ENCODE results near the gene POU2F3. TPM values are rescaled to one million over a fixed set of nuclear protein-coding genes. Genes with fewer than 3 reads are reported as not detected.

The POU2F3 gene
- total RNA-seq (2022; extraction: Qiagen RNA extraction), result not detected in 5 replicates

DNA sequence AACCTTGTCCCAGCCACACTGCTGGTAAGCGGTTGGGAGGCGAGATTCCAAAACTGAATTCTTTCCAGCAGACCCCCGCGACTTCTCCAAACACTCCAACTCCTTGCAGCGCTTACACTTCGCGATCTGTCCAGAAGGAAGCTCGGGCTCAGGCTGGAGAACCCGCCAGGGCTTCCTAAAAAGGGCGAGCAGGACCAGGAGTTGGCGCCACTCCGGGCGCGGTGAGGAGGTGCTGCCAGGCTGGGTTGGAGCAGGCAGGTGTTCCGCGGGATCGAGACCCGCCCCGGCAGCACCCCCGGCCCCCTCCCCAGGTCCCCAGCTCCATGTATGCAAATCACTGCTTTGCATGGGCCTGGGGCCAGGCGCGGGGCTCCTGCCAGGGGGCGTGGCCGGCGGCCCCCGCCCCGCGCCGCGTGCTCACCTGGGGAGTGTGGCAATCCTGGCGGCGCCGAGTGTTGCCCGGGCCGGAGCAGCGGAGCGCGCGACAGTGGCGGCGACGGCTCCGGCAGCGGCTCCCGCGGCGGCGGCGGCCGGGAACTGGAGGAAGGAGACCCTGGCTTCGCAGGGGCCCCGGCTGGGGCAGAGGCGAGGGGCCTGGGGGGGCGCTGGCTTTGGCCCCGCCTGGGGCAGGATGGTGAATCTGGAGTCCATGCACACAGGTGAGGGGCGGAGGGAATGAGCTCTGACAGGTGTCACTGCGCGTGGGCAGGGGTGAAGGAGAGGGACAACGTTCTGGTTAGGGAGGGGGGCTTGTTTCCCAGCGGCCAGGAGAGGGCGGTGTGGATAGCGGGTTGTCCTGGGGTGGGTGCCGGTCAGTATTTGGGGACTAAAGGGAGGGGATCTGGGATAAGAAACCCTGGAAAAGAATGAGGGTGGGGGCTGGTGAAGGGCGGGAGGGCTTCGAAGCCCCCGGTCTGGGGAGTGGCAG, at the start of gene POU2F3:
TSS of gene POU2F3 (plus strand) at position 428 of the 928 bp plus-strand sequence. CDS start at position 632, 204 bp downstream.

DNA sequence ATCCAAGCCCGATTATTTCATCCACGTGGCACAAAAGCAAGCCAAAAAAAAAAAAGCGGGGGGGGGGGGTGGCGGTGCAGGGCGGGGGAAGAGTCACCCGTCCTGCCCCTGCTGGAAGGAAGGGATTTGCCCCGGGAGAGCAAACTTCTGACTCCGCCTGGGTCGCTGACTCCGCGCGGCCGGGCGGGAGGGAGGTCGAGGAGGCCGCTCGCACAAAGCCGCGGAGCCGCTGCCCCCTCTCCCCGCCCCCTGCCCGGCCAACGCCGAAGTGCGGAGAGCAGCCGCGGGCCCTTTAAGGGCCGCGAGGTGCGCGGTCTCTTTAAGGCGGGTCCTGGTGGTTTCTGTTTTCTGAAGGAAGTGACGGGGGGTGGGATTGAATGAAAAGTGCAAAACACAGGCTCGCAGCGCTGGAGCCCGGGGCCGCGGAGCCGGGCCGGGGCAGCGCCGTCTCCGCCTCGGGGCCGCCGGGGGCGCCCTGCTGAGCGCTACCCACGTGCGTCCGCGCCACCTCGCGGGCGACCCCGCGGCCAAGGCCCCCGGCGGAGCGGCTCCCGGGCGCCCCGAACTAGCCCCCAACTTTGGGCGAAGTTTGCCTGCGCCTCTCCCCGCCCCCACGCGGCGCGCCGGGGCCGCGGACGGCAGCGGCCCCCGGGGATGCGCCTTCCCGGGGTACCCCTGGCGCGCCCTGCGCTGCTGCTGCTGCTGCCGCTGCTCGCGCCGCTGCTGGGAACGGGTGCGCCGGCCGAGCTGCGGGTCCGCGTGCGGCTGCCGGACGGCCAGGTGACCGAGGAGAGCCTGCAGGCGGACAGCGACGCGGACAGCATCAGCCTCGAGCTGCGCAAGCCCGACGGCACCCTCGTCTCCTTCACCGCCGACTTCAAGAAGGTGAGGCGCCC, 29.1 kb upstream of the POU2F3 start, which contains the start of gene OAF:
TSS of gene OAF (plus strand) at position 407 of the 896 bp plus-strand sequence. CDS start at position 655, 248 bp downstream.

GRCh38 chr11:120324932-120325810, 85.2 kb downstream of the POU2F3 start, which contains the start of gene TLCD5:
Gene TLCD5, plus strand, starts transcription at chr11:120325299. Its CDS starts 2,143 bp downstream, at chr11:120327442.

DNA sequence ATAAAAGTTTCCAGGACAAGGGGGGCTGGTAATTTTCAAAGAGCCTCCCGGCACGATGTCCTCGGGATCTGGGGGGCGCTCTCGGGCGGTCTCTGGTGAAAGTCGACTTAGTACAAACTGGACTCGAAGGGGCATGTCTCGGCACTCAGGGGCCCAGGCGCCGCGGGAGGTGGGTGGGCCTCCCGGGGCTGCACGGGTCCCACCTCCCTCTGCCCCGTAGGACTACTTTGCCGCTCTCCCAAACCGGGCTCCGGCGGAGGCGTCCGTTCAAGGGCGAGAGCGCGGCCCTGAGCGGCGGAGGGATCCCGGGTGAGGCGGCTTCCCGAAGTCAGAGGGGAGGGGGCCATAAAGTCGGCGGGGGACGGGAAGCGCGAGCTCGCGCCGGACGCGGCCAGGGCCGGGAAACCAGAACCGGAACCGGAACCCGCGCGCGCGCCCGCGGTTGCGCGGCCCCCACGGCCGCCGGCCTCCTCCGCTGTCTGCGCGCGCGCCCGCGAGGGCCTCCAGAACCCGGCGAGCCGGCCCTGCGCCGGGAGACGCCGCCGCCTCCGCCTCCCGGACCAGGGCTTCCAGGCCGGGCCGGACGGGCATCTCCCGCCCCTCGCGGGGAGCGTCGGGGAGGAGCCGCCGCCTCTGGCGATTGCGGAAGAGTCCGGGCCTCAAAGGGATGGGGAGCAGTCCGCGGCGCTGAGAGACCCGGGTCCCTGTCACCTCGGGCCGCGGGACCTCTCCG, 96.1 kb downstream of the POU2F3 start, which contains the start of gene ARHGEF12:
TSS of gene ARHGEF12 (plus strand) at position 506 of the 733 bp plus-strand sequence. CDS start 831 bp downstream, outside the sequence.

Other genes with a start within 250 kb of the POU2F3 start
- gene TRIM29, start 102.0 kb upstream of the POU2F3 start, total RNA-seq (2022; extraction: Qiagen RNA extraction), result 19.3 to 24.1 TPM (median 22.6 TPM) in 5 replicates
- 7.7 to 11.5 TPM (median 10.8 TPM) in 5 replicates for gene OAF, start 29.1 kb upstream of the POU2F3 start, total RNA-seq (2022; extraction: Qiagen RNA extraction)
- gene TLCD5, start 85.2 kb downstream of the POU2F3 start, total RNA-seq (2022; extraction: Qiagen RNA extraction), result 5.3 to 7.9 TPM (median 7.0 TPM) in 5 replicates
- 11.8 to 16.1 TPM (median 14.2 TPM) in 5 replicates for gene ARHGEF12, start 96.3 kb downstream of the POU2F3 start, total RNA-seq (2022; extraction: Qiagen RNA extraction)

Measured in A549 treated with Mapracorat at 1 μM for 4 hours (cell line).